ENCODE results near the gene ATP5F1C.

ATP5F1C gene

DNA sequence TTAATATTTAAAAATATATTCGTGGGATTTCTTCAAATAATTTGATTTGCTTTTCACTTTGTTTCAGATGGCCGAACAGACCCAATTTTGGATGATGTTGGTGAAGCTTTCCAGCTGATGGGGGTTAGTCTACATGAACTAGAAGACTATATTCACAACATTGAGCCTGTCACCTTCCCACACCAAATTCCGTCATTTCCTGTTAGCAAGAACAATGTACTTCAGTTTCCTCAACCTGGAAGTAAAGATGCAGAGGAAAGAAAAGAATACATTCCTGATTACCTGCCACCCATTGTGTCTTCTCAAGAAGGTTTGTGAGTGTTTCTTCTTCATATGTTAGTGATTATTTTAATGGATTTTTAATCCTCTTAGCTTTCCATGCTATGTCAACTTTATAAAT lies 36.3 kb downstream of the ATP5F1C start:
- H3K27ac ChIP-seq, result no peak overlapping the region
- TF ChIP-seq, protein P1, sequence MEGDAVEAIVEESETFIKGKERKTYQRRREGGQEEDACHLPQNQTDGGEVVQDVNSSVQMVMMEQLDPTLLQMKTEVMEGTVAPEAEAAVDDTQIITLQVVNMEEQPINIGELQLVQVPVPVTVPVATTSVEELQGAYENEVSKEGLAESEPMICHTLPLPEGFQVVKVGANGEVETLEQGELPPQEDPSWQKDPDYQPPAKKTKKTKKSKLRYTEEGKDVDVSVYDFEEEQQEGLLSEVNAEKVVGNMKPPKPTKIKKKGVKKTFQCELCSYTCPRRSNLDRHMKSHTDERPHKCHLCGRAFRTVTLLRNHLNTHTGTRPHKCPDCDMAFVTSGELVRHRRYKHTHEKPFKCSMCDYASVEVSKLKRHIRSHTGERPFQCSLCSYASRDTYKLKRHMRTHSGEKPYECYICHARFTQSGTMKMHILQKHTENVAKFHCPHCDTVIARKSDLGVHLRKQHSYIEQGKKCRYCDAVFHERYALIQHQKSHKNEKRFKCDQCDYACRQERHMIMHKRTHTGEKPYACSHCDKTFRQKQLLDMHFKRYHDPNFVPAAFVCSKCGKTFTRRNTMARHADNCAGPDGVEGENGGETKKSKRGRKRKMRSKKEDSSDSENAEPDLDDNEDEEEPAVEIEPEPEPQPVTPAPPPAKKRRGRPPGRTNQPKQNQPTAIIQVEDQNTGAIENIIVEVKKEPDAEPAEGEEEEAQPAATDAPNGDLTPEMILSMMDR (IDR thresholded peaks at IDR 0.05), result no peak
- no peak for TF ChIP-seq ZFX (IDR thresholded peaks at IDR 0.05; ENCODE audit: borderline replicate concordance)

DNA sequence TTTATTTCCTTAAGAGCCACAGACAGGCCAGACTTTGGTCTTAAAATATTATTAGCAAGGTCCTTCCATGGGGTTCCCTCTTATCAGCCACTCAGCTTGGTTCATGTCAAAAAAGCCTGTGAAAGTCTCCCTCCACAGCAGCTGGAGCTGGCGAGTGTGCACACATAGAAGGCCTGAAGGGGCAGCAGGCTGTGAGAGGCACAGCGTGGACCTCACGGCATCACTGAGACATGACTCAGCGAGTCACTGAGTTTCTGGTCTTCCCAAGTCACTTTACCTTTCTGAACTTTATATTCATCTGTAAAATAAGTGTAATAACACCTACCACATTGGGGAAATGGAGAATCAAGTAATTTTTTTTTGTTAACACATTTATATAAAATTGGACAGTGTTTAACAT lies 39.0 kb downstream of the ATP5F1C start:
- no peak overlapping the region for H3K27ac ChIP-seq
- TF ChIP-seq, protein P1 (IDR thresholded peaks at IDR 0.05), result no peak
- TF ChIP-seq ZFX (IDR thresholded peaks at IDR 0.05; ENCODE audit: borderline replicate concordance), result no peak

DNA sequence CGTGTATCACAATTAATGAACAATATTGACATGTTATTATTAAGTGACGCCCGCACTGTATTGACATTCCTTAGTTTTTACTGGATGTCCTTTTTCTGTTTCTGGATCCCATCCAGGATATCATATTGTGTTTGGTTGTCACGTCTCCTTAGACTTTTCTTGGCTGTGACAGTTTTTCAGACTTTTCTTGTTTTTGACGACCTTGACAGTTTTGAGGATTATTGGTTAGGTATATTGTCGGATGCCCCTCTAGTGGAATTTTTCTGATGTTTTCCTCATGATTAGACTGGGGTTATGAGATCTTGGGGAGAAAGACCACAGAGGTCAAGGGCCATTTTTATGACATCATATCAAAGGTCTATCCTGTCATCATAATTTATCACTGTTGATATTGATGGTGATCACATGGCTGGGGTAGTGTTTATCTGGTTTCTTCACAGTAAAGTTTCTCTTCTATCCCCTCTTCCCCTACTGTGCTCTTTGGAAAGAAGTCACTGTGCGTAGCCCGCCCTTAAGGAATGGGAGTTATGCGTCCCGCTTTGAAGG lies 41.4 kb downstream of the ATP5F1C start:
- no peak for TF ChIP-seq ZFX (IDR thresholded peaks at IDR 0.05; ENCODE audit: borderline replicate concordance)
- TF ChIP-seq, protein P1 (IDR thresholded peaks at IDR 0.05), result no peak
- no peak overlapping the region for H3K27ac ChIP-seq

DNA sequence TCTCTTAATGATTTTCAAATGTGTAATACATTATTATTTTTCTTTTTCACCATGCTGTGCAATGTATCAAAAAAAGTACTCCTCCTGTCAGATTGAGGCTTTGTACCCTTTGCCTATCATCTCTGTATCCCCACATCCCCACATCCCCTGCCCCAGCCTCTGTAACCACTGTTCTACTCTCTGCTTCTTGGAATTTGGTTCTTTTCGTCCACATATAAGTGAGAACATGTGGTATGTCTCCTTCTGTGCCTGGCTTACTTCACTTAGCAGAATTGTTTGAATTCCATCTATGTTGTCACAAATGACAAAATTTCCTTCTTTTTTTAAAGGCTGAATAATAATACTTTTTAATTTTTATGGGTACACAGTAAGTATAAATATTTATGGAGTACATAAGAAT lies 44.1 kb downstream of the ATP5F1C start:
- no peak for TF ChIP-seq ZFX (IDR thresholded peaks at IDR 0.05; ENCODE audit: borderline replicate concordance)
- TF ChIP-seq, protein P1 (IDR thresholded peaks at IDR 0.05), result no peak
- H3K27ac ChIP-seq, result no peak overlapping the region

DNA sequence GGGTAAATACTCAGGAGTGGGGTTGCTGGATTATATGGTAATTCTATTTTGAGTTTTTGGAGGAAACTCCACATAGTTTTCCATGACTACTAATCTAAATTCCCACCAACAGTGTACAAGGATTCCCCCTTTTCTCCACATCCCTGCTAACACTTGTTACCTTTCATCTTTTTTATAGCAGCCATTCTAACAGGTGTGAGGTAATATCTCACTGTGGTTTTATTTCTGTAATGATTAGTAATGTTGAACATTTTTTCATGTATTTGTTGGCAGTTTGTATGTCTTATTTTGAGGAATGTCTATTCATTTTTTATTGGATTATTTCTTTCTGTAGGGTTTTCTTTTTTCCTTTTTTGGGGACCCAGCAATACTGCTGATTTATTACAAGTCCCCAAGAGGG lies 45.2 kb downstream of the ATP5F1C start:
- TF ChIP-seq, protein P1 (IDR thresholded peaks at IDR 0.05), result no peak
- TF ChIP-seq ZFX (IDR thresholded peaks at IDR 0.05; ENCODE audit: borderline replicate concordance), result no peak
- H3K27ac ChIP-seq, result no peak overlapping the region

- H3K27ac ChIP-seq, result no peak overlapping the region
These were observed 46.3 kb downstream of the ATP5F1C start for GRCh38 chr10:7834262-7834661.

DNA sequence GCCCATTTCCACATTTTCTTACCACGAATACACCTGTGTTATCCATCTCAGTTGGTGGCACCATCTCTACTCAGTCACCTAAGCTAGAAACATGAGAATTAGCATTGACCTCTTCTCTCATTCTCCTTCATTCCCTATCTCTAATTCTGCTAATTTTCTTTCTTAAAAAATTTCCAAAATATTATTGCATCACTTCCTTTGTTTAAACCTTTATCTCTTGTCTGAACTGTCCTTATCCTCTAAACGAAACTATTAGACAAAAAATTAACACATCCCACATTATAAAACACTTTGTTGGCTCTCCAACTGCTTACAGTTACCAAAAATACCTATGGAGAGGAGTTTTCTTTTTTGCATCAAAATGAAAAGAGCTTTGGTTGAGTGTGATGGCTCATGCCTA lies 48.6 kb downstream of the ATP5F1C start:
- TF ChIP-seq, protein P1 (IDR thresholded peaks at IDR 0.05), result no peak
- TF ChIP-seq ZFX (IDR thresholded peaks at IDR 0.05; ENCODE audit: borderline replicate concordance), result no peak
- H3K27ac ChIP-seq, result no peak overlapping the region

More at GRCh38 chr10:7834262-7834661, 46.3 kb downstream of the ATP5F1C start:
- TF ChIP-seq ZFX (IDR thresholded peaks at IDR 0.05; ENCODE audit: borderline replicate concordance), result no peak
- TF ChIP-seq, protein P1 (IDR thresholded peaks at IDR 0.05), result no peak
